NCI-H2196 (cell line): ENCODE measurements around the gene TSPAN3.

Source experiments
- DNase-seq: peaks from one replicate; lab custom pipeline; 2025; ENCODE audit not compliant: unreplicated experiment; lab: John Stamatoyannopoulos, UW

Gene TSPAN3

GRCh38 chr15:77057685-77058084 lies 13.2 kb downstream of the TSPAN3 start:
- DNase-seq, result no peak

GRCh38 chr15:77057072-77057471 lies 13.8 kb downstream of the TSPAN3 start:
- no peak for DNase-seq

GRCh38 chr15:77053709-77054108 lies 17.2 kb downstream of the TSPAN3 start:
- DNase-seq, result no peak

GRCh38 chr15:77052556-77052955 lies 18.4 kb downstream of the TSPAN3 start:
- no peak for DNase-seq

- no peak for DNase-seq
These were observed 22.6 kb downstream of the TSPAN3 start for GRCh38 chr15:77048135-77048876.

- no peak for DNase-seq
These were observed 24.1 kb downstream of the TSPAN3 start for GRCh38 chr15:77046704-77047412.

- DNase-seq, result no peak
These were observed 24.9 kb downstream of the TSPAN3 start for GRCh38 chr15:77045985-77046384.

- no peak for DNase-seq
These were observed 26.5 kb downstream of the TSPAN3 start for GRCh38 chr15:77044228-77045042.

- no peak for DNase-seq
These were observed 27.7 kb downstream of the TSPAN3 start for GRCh38 chr15:77042955-77043920.

- DNase-seq, result no peak
These were observed 28.5 kb downstream of the TSPAN3 start for GRCh38 chr15:77042245-77042919.

- DNase-seq, result no peak
These were observed 30.2 kb downstream of the TSPAN3 start for GRCh38 chr15:77040673-77041072.

- no peak for DNase-seq
These were observed 31.1 kb downstream of the TSPAN3 start for GRCh38 chr15:77039848-77040247.

- no peak for DNase-seq
These were observed 31.7 kb downstream of the TSPAN3 start for GRCh38 chr15:77039217-77039533.

GRCh38 chr15:77038312-77039216 lies 32.3 kb downstream of the TSPAN3 start:
- no peak for DNase-seq

- no peak for DNase-seq
These were observed 33.3 kb downstream of the TSPAN3 start for GRCh38 chr15:77037388-77038209.

- DNase-seq, result no peak
These were observed 34.1 kb downstream of the TSPAN3 start for GRCh38 chr15:77036537-77037387.

- no peak for DNase-seq
These were observed 34.9 kb downstream of the TSPAN3 start for GRCh38 chr15:77035999-77036471.
